Activated T-helper 1 cell treated with anti-CD3 and anti-CD28 coated beads, Interleukin-2, amount 50 U/mL, for 16 hours (primary cell): ENCODE measurements around the gene ARHGAP8.
"Not testable (repeated sequence)": the region's sequence is repeated elsewhere in the genome, so short reads cannot be mapped to it uniquely, and the experiment has no call there.

Experiments
- DNase-seq, 2 donors: peaks; one replicate each; pipeline ENCODE4 v3.0.0-alpha.2; 2020; ENCODE audit warnings: low read depth in 1 of 2, low spot score in 1 of 2

The ARHGAP8 gene

DNA sequence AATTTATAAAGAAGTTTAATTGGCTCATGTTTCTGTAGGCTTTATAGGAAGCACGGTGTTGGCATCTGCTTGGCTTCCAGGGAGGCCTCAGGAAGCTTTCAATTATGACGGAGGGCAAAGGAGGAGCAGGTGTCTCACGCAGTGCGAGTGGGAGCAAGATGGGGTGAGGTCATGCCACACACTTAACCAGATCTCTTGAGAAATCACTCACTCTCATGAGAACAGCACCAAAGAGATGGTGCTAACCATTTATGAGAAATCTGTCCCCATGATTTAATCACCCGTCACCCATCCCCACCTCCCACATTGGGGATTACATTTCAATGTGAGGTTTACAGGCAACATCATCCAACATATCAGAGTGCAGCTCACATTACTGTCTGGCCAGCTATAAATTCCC lies 103.5 kb downstream of the ARHGAP8 start:
- DNase-seq, result no peak

DNA sequence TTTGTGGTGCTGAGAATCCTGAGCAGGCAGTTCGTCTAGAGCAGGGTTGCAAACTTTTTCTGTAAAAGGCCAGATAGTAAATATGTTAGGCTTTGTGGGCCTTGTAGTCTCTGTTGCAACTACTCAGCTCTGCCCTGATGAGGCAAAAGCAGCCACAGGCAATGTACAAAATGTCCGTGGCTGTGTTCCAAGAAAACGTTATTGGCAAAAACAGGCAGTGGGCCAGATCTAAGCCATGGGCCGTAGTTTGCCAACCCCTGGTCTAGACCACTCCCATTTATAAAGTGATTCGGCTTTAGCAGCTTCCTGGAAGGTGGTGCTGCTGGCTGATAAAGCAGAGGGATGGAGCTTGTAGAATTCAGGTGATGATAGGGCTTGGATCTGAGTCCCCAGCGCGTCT lies 106.4 kb downstream of the ARHGAP8 start:
- not testable (repeated sequence) for DNase-seq

DNA sequence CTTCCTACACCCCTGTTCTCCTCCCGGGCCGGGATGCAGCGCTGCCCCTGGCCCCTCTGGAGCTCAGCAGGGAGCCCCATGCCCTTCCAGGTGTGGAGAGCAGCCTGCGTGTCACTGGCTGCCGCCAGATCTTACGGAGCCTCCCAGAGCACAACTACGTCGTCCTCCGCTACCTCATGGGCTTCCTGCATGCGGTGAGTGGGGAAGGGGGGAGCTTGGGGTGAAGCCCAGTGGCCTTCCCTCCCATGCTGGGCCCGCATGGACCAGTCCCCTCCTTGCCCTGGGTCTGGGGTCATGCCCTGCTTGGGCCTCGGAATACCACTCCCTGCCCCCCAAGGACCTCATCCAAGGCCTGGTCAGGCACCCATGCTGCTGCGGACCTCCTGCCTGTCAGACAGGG lies 107.3 kb downstream of the ARHGAP8 start:
- DNase-seq, result no peak

DNA sequence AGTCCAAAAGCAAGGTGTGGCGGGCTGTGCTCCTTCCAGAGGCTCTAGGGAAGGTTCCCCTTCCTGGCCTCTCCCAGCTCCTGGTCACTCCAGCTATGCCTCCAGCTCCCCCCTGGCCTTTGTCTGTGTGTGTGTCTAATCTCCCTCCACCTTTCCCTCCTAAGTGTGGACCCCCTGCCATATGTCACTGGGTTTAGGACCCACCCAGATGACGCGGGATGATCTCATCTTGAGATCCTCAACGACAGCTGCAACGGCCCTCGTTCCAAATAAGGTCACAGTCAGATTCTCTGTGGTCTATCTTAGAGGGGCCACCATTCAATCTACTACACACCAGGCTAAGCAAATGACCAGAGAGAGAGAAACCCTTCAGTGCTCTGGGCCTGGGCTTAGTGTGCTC lies 107.9 kb downstream of the ARHGAP8 start:
- DNase-seq, result no peak

DNA sequence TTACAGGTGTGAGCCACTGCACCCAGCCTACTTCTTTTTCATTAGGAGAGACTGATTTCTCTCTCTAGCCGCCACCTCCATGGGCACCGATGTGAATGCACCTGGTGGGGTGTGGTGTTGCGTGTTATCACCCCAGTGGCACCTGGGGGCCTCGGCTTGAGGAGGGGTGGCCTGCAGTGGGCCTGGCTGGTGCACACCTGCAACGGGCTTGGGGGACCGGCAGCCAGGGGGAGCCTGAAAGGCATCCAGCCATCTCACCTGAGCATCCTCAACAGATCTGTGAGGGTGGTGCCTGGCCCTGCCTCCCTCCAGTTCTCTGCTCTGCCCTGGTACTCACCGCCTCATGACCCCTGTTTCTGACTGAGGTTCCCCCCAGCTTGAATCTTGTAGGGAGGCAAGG lies 108.9 kb downstream of the ARHGAP8 start:
- no peak for DNase-seq

DNA sequence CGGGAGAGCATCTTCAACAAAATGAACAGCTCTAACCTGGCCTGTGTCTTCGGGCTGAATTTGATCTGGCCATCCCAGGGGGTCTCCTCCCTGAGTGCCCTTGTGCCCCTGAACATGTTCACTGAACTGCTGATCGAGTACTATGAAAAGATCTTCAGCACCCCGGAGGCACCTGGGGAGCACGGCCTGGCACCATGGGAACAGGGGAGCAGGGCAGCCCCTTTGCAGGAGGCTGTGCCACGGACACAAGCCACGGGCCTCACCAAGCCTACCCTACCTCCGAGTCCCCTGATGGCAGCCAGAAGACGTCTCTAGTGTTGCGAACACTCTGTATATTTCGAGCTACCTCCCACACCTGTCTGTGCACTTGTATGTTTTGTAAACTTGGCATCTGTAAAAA lies 109.9 kb downstream of the ARHGAP8 start:
- DNase-seq, result no peak

DNA sequence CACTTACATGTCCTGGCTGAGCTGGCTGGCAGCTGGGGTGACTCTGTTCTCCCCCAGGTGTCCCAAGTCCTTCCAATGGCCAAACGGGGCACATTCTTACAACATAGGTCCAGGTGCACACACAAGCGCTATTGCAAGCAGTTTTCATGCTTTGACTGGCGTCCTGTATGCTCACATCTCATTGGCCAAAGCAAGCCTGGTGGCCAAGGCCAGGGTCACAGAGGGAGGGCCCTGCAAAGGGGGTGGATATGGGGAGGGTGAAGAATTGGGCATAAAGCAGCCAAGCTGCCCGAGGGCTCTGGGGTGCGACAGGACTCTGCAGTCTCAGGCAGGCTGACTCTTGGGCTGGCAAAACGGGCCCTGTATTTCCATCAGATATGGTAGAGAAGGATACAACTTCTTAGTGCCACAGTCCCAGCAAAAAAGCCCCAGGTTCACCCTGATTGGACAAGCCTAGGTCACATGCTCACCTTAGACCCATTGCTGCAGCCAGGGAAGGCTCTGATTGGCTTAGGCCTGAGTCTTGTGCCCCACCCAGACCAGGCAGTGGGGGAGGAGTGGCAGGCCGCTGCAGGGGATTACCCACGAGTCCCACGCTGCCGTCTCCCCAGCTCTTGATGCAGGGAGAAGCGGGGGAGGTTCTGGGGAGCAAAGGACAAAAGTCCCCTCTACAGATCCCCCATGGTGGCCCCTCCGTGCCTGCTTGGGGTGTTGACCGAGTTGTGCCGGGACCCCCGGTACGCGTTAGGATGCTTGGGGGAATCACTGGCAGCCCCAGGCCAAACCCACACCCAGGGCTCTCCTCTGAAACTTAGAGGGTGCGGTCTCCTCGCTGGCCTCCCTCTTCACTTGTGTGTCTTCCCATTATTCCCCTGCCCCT lies 110.8 kb downstream of the ARHGAP8 start:
- DNase-seq, result no peak

DNA sequence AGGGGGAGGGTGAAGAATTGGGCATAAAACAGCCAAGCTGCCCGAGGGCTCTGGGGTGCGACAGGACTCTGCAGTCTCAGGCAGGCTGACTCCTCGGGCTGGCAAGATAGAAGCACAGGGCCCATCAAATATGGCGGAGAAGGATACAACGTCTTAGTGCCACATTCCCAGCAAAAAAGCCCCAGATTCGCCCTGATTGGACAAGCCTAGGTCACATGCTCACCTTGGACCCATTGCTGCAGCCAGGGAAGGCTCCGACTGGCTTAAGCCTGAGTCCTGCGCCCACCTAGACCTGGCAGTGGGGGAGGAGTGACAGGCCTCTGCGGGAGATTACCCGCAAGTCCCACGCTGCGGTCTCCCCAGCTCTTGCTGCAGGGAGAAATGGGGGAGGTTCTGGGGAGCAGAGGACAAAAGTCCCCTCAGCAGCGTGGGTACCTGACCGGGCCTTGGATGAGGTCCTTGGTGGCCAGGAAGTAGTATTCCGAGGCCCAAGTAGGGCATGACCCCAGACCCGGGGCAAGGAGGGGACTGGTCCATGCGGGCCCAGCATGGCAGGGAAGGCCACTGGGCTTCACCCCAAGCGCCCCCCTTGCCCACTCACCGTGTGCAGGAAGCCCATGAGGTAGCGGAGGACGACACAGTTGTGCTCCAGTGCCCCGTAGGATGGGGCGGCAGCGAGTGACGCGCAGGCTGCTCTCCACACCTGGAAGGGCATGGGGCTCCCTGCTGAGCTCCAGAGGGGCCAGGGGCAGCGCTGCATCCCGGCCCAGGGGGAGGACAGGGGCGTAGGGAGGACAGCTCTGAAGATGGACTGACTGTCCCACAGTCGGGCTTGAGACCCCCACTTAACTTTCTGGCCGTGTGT lies 113.0 kb downstream of the ARHGAP8 start:
- no peak for DNase-seq

DNA sequence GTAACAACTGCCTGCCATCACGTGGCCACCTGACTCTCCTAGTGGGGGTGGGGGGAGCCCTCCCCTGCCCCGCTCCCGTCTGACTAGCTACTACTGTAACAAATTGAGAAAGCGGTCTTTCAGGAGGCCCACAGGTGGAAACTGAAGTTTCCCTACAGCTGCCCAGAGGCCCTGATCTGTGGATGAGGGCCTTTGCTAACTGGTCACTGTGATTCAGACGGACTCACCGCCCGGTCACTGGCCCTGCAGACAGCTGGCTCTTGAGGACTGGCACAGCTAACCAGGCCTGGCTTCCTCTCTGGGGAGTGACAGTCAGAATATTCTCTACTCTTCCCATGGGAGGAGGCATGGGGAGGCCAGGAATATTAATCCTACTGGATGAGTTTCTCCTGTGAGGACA lies 116.8 kb downstream of the ARHGAP8 start:
- DNase-seq, result no peak

DNA sequence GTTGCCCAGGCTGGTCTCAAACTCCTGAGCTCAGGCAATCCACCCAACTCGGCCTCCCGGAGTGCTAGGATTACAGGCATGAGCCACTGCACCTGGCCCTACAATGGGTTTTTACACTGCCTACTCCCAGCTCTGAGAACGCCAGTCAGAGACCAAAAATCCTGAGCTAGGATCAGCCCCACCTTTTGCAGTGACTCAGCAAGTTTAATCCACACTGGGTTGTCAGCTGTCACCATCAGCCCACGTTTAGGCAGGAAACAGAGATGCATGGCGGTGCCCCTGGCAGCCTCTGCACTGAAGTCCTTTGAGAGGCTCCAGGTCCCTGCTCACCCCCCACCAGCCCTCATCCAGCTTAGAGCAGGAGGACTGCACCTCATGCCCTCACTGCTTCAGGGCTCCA lies 117.6 kb downstream of the ARHGAP8 start:
- DNase-seq, result no peak

DNA sequence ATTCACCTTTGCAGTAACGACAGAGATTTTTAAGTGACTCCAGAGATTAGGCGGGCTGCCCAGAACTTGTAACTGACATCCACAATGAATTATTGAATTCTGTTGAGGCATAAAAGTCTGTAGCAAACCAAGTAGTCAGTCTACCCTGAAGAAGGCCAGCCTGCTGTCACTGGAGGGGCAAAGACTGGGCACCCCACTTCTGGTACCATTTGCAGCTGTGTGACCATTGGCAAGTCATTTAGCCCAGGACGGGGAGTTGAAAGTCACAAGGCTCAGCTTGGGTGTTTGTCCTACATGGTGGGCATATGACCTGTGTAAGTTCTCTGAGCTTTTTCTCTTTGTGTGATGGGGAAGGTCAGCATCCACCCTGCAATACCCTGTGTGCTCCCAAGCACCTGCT lies 119.4 kb downstream of the ARHGAP8 start:
- DNase-seq, result no peak

DNA sequence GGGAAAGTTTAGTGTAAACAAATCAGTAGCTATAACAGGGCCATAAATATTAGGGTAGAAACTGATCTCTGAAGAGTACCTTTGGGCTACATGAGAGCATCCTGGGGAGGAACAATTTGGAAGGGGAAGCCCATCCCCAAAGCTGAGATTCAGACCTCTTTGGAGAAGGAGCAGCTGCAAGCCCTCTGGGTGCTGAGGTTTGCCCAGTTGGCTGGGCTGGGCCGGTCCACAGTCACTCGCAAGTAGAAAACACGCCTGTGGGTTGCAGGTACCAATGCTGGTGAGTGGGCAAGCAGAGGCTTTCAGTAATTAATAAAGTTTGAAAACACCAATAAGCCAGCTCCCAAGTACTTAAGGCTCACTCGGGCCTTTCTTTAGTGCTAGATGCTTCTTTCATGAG lies 124.5 kb downstream of the ARHGAP8 start:
- DNase-seq, result no peak

DNA sequence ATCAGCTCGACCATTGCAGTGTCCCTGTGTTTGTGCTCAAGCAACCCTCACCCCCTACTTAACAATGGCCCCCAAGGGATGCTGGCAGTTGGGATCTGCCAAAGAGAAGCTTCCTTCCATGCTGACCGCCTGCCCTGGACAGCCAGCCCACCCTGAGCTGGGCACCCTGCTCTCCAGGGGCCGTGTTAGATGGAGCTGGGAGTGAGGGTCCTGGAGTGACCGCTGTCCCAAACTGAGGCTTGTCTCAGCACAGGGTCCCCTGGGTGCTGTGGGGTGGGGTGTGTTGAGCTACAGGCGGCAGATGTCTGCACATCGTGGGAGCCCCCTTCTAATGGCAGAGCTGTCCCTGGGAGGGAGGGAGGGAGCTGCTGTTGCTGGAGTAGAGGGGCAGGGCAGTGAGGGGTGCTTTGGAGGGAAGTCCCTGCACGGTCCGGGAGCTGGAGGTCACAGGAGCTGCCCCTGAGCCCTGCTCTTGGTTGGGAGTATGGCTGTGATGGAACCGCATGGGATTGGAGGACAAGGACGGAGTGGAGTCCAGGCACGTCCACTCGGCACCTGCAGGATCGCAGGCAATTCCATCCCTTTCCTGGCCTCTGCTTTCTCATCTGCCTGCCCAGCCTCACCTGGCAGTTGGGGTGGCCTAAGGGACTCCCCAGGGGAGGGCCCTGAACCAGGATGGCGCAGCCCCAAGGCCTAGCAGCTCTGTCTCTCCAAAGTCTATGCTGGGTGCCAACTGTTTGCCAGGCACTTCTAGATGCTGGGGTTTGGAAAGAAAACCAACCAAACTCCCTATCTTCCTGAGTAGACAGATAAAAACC lies 126.3 kb downstream of the ARHGAP8 start:
- no peak for DNase-seq

DNA sequence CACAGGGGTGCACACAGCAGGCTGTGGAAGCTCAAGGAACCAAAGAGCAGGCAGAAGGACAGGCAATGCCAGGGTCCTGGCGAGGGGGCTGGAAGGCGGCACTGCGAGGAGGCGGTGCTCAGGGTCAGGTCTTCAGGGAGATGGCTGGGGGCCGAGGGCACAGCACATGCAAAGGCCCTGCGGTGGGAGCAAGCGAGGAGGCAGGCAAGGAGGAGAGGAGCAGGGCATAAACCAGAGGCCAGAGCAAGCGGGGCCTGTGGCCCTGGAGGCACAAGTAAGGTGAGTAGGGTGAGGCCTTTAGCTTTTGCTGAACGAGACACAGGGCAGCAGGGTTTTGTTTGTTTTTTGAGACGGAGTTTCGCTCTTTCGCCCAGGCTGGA lies 126.9 kb downstream of the ARHGAP8 start:
- no peak for DNase-seq

DNA sequence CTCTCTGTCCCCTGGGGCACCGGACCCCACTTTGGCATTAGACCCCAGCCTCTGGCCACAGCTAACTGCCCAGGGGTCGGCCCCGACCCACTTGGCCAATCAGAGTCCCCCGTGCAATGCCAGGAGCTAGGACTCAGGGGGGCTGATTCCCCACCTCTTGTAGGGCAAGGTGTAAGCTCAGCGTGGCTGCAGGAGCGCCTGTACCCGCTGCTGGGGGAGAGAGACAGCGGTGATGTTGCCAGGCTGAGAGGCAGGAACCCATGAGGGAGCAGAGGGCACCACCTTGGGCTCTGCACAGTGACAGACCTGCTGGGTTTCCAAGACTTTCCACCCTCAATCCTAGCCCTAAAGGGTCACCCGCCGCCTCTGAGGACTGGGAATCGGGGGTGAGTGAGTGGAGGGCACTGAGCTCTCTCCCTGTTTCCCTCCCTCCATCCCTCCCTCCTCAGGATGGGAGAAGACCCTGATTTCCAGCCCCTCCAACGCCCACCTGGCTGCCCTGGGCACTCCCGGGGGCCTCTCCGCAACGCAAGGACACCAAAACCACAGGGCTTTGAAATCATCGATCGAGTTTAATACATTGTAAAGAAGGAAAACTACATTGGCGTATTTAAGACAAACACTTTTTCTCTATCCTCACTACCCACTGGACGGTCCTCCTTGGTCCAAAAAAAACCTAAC lies 128.4 kb downstream of the ARHGAP8 start:
- no peak for DNase-seq

DNA sequence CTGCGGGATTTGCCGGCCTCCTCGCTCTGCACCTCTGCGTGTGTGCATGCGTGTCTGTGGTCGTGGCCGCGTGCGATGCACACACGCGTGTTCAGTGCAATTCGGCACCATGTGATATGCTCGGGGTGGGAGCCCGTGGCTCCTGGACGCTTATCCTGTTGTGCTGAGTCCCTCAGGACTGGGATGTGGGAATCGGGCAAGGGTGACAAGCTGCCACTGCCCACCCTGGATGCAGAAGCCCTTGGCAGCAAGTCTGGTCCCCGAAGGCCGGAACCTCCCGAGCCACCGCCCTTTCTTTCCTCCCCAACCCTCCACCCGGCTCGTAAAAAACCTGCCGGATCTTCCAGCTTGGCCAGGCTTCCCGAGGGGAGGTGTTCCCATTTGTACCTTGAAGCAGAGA lies 129.2 kb downstream of the ARHGAP8 start:
- DNase-seq, result no peak

DNA sequence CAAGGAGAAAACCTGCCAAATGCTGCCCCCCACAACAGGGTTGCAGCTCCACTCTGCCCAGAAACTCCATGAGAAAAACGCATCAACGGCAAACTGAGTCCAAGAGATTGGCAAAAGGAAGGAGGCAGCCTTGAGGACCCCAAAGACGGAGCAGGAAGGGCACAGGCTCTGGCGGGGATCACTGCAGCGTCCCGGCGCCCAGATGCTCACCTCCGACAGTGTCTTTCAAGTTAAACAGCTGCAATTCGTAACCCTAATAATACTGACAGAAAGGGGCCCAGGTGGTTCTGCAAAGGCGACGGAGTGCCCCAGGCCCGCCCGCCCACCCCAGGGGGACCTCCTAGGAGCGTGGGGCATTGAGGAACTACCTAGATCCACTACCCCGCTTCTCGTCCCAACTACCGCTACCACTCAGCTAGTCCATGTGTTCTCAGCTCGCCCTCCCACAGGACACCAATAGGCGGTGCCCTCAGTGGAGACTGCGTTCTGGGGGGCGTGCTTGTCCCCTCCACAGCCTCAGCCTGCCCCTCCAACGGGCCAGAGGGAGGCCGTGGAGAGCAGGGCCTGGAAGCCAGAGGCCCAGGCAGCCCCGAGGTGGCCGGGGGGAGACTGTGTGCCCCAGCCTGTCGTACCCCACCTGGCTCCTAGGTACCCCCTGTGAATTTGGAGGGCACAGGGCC lies 130.0 kb downstream of the ARHGAP8 start:
- DNase-seq, result no peak

DNA sequence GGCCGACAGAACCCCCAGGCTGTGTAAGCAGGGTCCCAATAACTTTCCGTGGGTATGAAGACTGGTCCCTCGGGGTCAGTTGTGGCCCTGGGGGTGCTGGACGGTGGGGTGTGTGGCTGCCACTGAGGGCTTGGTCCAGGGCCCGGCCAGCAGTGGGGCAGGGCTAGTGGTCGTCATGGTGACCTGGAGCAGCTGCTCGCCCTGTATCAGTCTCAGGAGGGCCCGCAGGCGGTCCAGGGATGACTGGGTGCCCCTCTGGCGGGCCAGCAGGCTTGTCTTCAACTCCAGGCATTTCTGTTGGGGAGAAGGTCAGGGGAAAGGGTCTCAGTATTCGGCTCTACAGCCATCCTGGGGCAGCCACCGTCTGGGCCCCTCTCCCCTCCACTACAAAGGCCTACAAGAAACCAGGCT lies 130.6 kb downstream of the ARHGAP8 start:
- no peak for DNase-seq

DNA sequence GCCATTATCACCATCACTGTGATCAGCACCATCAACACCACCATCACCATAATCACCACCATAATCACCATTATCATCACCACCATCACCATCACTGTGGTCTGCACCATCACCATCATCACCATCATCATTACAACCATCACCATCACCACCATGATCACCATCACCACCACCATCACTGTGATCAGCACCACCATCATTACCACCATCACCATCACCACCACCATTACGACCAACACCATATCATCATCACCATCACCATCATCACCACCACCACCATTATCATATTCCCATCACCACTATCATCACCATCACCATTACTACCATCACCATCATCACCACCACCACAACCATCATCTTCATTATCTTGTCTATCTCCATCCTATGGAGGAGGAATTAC lies 132.2 kb downstream of the ARHGAP8 start:
- DNase-seq, result no peak
